Renal pelvis (tissue), 4 donors: Measurements from ENCODE around the gene ARFIP1. TPM values are rescaled to one million over a fixed set of nuclear protein-coding genes. Genes with fewer than 3 reads are reported as not detected.

Source experiments
- DNase-seq: peaks from one replicate; pipeline ENCODE4 v3.0.0-alpha.2; 2013
- polyA plus RNA-seq, 3 donors: library from polyadenylated mRNA; unstranded; fragments of 120-200 nt; gene quantifications; one replicate each; pipeline ENCODE4 v1.2.1, GENCODE V29; 2013; ENCODE audit not compliant: insufficient read length in 3 of 3

Gene ARFIP1
- polyA plus RNA-seq, 3 donors, result 35.7 to 36.8 (median 35.8) TPM

GRCh38 chr4:152957437-152958171, 177.8 kb downstream of the ARFIP1 start:
- no peak for DNase-seq

DNA sequence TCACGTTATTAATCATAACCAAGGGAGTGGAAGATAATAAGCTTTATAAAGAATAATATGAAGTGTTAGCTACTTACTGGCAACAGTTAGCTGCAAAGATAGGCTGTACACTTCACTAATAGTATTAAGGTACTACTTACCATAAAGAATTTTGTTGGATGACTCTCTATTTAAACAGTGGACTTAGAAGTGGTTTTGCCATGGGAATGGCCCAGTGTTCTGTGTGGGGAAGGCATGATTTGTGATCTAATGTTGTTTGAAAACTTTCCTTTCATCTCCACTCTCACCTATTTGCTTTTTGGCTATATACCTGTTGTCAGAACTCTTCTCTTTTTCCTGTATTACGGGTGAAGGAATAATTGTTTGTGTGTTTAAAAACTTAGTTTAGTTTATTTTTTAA, 179.3 kb downstream of the ARFIP1 start:
- DNase-seq, result no peak

GRCh38 chr4:152960082-152960481, 180.3 kb downstream of the ARFIP1 start:
- no peak for DNase-seq

GRCh38 chr4:152961014-152961772, 181.4 kb downstream of the ARFIP1 start:
- DNase-seq, result no peak

DNA sequence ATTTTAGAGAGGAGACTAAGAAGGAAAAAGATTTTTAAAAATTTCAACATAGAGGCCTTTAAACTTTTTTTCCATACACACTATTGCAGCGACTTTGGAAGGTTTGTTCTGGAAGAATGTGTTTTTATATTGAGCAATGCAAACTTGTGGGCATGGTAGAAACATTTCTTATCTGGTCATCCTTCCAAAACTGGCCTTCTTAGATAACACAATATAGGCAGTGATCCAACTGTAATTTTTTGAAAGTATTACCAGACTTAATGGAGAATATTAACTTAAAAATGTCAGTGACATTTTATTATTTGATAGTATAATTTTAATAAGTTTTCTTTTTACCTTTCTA, 182.0 kb downstream of the ARFIP1 start:
- DNase-seq, result no peak

Other genes starting within 250 kb of the ARFIP1 start
- 10 to 100 TPM; 24.8 to 32.5 (median 28.8) TPM for gene FBXW7, start 243.9 kb upstream of the ARFIP1 start, polyA plus RNA-seq
- gene TMEM154, start 100.0 kb upstream of the ARFIP1 start, polyA plus RNA-seq, result 1 to 10 TPM in 2 of 3 donors, under 1 TPM in 1; 0.58 to 1.4 (median 1.1) TPM
- gene TIGD4, start 224 bp upstream of the ARFIP1 start, polyA plus RNA-seq, result 1 to 10 TPM; 1.5 to 2.6 (median 2.2) TPM
- 1 to 10 TPM; 4.8 to 5.2 (median 5.1) TPM for gene FHDC1, start 156.4 kb downstream of the ARFIP1 start, polyA plus RNA-seq